Inflammatory macrophage treated with lipopolysaccharide for 4 hours (primary cell): ENCODE measurements around the gene CARD6.
A peak's percentile ranks its signal among the peaks of the same experiment; 100 is the strongest.
"Not testable (repeated sequence)": the region's sequence is repeated elsewhere in the genome, so short reads cannot be mapped to it uniquely, and the experiment has no call there.

ENCODE experiments used
- DNase-seq: peaks from one replicate; pipeline ENCODE4 v3.0.0-alpha.2; 2020

CARD6 gene

DNA sequence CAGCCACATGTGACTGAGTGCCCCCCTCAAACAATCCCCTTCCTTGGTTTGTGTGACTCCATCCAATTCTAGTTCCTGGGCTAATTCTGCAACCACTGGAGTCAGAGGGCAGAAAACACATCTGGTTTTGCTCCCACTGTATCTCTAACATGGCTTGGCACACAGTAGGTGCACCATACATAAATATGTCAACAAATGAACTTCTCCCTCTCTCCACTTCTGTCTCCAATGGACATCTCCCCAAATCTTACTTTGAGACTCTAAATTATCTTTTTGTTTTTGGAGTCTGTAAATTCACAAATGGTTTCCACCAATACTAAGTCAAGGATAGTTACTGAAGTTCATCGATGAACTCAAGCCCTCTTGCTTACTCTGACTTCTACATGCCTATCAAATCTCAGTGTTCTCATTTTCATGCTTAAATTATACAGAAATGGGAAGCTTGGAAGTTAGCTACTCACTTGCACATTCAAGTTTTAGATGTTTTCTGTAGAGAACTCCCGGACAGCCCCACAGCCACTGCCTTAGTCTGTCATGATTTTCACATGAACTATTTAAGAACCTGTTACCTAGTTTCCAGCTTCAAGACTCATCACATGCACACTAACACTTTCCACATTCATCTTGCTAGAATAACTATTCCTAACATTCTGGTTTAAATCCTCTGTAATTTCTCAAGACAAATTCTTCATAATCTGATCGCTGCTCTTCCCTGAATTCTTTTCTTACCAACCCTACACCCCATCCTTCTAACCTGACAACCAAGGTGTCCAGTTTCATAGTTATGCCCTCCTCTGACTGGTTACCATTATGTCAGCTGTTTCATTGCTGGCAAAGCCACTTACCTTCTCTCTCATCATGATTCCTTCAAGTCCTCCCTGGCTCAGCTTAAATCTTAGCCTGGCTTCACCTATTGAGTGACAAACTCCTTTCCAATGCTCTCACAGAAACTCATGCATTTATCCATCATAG lies 12.2 kb upstream of the CARD6 start:
- DNase-seq, result no peak

DNA sequence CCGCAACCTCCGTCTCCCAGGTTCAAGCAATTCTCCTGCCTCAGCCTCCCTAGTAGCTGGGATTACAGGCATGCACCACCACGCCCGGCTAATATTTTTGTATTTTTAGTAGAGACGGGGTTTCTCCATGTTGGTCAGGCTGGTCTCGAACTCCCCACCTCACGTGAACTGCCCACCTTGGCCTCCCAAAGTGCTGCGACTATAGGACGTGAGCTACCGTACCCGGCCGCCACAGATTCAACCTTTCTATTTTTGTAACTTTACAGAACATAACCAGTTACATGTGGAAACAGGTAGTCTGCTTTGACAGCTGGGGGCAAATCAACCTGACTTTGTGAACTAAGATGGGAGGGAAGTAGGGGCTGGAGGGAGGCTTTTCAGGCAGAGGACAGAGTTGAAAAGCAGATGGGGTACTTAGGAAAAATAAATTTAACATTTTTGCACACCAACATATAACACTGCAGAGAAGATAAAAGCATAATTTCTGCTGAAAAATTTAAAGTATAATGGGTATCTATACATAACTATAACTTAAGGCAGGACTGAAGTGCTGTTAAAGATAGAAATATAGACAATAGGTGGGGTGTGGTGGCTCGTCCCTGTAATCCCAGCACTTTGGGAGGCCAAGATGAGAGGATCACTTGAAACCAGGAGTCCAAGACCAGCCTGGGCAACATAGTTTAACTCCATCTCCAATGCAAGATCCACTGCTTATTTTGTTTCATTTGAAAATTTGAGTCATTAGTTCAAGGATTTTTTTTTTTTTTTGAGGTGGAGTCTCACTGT lies 11.2 kb upstream of the CARD6 start:
- DNase-seq, result no peak

DNA sequence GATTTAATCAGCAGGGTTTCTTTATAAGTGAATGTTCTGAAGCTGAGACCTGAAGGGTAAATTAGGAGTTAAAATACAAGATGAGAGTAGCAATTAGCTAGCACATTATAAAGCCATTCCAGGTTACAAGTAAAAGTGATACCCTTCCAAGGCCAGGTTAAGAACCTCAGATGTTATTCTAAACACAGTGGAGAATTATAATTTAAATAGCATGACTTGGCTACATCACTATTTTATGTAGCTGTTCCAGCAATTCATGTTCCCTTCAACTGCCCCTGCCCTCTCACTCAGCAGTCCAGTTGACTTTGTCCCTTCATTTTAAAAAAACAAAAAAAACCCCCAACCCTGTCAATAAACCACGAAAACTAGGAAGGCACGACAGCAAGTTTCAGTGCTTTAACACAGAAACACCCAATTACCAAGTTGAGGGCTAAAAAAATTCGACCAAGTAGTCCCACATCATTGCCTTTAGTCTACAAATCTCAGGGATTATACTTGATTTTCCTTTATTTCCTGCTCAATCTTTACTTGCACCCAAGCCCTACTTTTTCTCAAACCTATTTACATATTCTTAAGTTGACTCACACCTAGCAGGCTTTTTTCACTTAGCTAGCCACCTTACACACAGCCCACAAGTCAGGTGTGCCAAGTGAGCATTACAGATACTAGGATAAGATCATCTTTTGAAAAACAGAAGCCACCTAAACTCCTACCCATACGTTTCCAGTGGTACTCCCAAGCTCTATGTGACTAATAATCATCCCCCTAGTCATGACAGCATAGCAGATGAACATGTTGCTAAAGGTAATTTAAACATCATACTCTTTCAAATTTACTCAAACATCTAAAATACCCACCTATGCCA lies 9.6 kb upstream of the CARD6 start:
- DNase-seq, result no peak

DNA sequence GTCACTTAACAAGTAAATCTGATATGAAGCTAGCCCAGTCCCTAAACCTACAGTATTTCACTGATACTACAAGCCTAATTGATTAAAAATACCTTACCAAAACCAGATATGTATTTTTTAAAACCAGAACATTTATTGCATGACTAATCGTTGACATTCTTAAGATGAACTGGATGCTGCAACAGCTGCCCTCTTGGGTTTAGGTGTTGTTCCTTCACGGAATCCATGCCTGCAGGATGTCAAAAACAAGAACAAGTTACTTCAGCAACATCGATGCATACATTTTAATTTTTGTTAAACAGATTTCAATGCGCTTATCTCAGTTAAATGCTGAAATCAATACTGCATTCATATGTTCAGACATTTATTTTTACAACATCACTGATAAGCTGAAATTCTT lies 8.8 kb upstream of the CARD6 start:
- no peak for DNase-seq

DNA sequence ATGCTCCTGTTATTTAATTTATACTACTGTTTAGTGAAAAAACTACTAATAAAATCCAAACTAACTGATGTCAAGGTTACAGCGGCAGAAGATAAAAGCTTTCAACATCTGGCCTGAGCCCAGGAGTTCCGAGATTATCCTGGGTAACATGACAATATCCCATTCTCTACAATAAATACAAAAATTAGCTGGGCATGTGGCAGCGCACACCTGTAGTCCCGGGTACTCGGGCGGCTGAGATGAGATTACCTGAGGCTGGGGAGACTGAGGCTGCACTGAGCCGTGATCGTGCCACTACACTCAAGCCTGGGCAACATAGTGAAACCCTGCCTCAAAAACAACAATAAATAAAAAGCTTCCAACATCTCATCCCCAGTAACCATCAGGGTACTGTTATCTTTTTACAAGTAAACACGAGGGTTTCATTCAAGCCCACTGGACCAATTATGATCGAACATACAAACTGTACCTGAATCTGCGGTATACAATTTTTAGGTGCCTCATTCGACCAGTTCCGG lies 7.4 kb upstream of the CARD6 start:
- DNase-seq, result no peak

DNA sequence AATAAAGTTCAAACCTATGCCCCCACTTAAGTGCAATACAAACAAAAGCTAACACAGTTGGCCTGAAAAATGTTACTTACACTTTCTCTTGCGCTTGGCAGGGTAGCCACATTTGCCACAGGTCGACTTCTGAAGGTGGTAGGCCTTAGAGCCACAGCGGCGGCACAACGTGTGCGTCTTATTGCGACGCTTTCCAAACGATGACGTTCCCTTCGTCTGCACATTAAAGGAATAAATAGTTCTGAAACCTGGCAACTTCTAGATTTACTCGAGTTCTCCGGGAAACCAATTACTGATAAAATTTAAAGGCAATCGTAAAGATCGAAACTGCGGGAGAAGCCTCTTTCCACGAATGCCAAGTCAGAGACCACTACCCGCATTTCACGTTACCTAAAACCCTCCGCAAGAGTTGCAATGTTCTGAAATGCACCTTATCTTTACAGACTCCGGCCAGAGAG lies 6.7 kb upstream of the CARD6 start:
- peak; percentile 56 for DNase-seq

DNA sequence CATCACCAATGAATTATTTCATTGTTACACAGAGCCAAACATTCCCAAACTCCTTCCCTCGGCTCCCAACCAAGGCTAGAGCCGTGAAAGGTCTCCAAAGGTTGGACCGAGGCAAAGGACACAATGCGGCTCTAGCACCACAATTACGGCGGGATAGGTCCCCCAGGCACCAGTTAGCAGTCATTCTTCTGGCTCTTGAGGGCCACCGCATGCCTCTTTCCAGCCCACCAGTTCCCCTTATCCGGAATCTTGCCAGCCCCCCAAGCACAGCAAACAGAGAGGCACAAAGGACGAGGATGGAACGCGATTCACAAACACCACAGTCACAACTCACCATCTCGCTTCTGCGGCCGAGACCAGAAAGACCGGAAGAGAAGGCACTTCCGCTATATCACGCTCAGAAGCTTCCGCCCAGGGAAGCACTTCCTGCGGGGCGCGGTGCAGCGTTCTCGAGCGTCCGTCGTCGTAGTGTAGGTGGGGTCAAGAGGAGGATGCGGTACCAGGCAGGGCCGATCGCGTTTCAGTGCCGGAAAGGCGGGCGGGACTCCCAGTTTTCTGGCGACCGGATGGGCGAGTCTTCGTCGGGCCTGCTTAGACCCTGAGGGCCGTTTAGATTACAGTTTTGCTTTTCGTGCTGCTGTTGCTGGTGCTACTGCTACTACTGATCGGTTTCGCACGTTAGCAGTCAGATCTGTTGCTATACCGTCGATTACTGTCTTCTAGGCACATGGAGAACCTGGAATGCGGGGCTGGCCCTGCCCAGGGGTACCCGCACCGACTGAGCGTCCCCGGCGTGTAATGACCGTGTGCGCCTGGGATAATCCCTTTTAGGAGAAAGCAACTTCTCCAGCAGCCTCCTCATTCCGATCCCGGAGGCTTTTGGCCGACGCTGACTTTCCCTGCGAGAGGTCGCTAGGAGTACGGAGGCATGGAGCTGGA lies 6.0 kb upstream of the CARD6 start, which contains the start of gene RPL37:
TSS of gene RPL37 (minus strand) at position 374 of the 939 bp plus-strand sequence. CDS start at position 337, 37 bp downstream.
- peak; percentile 98 for DNase-seq

DNA sequence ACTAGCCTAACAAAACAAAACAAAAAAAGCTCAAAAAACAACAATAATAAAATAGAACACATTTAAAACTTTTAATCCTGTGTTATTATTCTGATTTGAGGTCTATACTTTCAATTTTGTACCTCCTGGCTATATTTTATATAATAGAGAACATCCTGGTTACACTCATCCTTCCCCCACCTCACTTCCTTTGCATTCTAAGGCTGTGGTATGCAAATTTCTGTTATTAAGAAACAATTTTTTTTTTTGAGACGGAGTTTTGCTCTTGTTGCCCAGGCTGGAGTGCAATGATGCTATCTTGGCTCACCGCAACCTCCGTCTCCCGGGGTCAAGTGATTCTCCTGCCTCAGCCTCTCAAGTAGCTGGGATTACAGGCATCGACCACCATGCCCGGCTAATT lies 3.1 kb upstream of the CARD6 start:
- DNase-seq, result peak; percentile 51

DNA sequence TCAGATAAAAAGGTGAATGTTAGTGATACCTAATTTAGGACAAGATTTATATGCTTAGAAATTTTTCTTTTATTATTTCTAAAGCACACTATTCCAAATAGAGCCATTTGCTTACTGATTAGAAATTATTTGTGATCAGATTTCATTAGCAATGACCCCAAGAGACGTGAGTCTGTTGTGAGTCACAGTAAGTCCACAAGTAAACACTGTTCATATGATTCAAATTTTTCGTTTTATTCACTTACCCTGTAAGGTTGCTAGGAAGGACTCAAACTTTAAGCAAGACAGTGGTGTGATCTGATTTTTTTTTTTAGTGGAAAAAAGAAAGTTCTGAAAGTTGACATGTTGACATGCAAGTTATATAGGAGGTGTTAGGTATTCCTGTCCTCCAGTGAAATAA lies 1.2 kb downstream of the CARD6 start:
- peak; percentile 23 for DNase-seq

DNA sequence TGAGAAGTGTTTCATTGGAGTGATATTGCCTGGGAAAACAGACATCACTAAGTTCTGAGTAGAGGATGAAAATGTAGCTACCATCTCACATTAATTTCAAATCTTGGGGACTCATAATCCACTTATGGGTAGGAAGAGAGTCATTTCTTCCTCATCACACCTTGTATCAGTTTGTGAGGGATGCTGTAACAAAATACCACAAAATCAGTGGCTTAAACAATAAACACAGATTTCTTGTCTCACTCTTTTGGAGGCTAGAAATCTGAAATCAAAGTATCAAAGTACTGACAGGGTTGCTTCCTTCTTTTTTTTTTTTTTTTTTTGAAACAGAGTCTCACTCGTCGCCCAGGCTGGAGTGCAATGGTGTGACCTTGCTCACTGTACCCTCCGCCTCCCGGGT lies 3.4 kb downstream of the CARD6 start:
- no peak for DNase-seq

DNA sequence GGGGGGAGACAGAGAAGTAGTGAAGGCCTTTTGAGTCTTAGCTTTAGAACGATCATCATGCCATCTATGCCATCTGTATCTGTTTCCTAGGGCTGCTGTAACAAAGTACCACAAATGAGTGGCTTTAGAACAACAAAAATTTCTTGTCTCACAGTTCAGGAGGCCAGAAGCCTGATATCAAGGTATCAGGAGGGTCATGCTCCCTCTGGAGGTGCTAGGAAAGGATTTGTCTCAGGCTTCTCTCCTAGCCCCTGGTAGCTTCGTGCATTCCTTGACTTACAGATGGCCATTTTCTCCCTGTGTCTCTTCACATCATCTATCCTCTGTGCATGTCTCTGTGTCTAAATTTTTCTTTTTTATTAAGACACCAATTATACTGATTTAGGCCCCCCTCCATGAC lies 5.2 kb downstream of the CARD6 start:
- DNase-seq, result no peak

DNA sequence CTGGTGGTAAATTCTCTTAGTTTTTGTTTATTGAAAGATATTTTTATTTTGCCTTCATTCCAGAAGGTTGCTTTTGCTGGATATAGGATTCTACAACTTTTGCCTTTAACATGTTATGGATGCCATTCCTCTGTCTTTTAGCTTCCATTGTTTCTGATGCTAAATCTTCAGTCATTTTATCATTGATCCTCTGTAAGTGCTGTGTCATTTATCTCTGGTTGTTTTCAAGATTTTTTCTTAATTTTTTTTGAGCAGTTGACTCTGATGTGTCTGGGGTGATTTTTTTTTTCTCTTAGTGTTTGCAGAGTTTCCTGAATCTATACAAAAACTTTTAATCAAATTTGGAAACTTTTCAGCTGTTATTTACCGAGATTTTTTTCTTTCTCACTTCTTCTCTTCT lies 6.4 kb downstream of the CARD6 start:
- no peak for DNase-seq

DNA sequence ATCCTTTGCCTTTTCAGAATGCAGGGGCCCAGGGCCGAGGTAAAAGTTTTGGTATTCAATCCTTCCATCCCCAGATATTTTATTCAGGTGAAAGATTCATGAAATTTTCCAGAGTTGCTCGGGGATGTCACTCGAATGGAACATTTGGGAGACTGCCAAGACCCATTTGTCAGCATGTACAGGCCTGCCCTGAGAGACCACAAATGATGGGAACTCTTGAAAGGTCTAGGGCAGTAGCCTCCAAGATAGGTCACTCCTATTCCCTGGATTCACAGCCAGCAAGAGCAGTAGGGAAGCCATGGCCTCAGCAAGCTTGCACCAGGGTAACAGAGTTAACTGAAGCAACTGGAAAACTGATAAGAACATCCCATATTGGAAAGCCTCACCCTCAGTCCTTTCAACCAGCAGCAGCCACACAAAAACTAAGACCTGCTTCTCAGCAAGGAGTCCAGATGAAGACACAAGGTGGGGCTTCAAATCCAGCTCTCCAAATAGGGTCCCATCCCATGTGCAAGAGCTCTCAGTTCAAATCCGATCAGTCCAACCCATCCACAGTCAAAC lies 12.5 kb downstream of the CARD6 start:
- DNase-seq, result no peak

DNA sequence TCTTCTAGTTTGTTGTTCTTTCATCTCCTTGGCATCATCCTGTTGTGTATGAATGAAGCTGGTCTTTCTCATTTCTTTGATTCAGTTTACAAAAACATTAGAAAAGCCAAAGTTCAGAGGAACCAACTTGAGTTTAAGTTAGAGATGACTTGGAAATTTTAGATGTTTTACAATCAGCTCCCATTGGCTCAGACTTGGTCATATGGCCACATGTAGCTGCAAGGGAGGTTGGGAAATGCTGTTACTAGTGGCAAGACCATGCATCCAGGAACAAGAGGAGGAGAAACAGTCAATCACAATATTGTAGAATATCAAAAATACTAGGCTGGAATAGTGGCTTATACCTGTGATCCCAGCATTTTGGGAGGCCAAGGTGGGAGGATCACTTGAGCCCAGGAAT lies 19.5 kb downstream of the CARD6 start:
- no peak for DNase-seq

DNA sequence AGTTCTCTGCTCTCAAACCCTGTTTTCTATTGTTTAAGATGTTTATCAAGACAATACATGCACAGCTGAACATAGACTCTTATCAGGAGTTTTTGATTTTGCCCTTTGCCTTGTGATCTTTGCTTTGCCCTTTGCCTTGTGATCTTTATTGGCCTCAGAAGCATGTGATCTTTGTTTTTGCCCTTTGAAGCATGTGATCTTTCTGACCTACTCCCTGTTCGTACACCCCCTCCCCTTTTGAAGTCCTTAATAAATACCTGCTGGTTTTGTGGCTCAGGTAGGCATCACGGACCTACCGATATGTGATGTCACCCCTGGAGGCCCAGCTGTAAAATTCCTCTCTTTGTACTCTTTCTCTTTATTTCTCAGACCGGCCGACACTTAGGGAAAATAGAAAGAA lies 23.8 kb downstream of the CARD6 start:
- DNase-seq, result not testable (repeated sequence)

DNA sequence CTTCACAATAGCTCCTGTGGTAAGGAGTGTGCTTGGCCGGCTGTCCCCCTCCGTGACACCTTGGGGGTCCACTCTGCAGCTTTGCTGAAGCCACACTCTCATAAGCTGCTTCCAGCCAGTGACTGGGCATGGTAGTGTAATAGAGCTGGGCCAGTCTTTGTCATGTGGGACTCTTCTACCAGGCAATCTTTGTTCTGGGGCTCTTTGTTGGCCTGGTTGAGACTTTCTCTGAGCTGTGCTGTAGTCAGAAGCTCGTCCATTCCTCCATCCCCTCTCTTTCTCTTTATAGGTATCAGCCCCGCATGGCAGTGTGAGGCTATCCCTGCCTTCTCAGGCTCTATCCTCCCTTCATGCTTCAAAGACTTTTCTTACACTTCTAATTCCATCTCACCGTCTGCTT lies 25.7 kb downstream of the CARD6 start:
- no peak for DNase-seq

DNA sequence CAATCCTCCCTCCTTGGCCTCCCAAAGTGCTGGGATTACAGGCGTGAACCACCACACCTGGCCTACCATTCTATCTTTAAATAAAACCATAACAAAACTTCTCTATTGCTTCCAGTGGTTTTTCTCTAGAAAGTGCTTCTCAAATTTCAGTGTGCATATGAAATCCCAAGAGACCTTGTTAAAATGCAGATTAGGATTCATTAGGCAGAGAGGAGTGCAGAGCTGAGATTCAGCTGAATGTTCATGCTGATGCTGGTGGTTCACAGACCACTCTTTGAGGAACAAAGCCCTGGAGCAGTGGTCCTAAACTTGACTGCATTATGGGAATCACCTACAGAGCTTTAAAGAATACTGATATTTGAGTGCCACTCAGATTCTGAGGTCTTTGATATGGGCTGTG lies 28.2 kb downstream of the CARD6 start:
- DNase-seq, result no peak

DNA sequence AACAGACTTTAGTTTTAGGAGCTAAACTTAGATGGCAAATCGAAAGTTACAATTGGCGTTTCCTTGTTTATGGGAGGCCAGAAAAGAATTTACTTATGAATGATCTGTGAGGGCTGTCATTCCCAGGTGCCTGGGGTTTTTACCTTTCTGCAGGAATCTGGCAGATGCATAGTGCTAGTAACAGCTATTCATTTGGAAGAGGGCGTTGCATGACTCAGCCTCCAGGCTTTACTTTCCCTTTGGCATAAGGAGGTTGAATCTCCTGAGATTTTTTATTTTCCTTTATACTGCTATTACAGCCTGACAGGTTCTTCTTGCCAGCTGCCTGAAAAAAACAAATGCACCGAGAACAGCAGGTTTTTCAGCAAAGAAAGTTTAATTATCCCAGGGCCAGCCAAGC lies 30.0 kb downstream of the CARD6 start:
- DNase-seq, result no peak

DNA sequence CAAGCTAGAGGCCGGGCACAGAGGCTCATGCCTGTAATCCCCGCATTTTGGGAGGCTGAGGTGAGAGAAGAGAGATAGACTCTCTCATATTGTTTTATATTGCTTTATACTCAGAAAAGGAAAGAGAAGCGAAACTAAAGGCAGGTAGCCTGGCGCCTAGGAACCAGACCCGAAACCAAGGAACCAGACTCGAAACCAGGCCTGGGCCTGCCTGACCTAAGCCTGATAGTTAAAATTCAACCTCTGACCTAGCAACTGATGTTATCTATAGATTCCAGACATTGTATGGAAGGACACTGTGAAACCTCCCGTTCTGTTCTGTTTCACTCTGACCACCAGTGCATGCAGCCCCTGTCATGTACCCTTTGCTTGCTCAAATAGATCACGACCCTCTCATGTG lies 31.1 kb downstream of the CARD6 start:
- DNase-seq, result not testable (repeated sequence)

DNA sequence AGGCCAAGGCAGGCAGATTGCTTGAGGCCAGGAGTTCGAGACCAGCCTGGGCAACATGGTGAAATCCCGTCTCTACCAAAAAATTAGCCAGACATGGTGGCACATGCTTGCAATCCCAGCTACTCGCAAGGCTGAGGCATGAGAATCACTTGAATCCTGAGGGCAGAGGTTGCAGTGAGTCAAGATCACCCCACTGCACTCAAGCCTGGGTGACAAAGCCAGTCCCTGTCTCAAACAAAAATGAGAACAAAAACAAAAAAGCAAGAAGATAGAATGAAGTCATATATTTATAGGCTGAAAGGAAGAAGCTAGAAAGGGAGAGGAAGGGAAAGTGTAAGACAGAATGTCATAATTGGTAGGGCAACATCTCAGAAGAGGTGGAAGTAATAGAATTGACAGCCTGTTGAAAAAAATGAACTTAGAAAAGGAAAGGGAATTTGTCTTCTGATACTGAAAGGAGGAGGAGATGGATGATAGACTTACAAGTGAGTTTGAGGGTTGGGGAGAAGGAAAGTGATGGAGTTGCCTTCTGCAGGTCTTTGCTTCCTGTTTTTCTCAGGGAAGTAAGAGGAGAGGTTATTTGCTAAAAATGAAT lies 32.2 kb downstream of the CARD6 start:
- DNase-seq, result peak; percentile 72

DNA sequence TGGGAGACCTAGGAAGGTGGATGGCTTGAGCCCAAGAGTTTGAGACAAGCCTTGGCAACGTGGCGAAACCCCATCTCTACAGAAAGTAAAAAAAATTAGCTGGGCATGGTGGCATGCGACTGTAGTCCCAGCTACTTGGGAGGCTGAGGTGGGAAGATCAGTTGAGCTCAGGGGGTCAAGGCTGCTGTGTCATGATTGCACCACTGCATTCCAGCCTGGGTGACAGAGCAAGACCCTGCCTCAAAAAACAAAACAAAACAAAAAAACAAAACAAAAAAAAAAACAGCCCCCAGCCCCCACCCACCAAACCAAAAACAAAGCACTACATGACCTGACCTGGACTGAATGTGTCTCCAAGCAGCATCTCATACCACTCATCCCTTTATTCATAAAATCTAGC lies 34.8 kb downstream of the CARD6 start:
- no peak for DNase-seq
